Measurements from ENCODE around the gene MAGOH. TPM values are rescaled to one million over a fixed set of nuclear protein-coding genes. Genes with fewer than 3 reads are reported as not detected.

MAGOH gene
- total and polyA plus RNA-seq, 9 of the 15 experiments (the other 6 are each of a cell fraction or from before 2014, with no cell fraction given), result 102 to 342 (median 135) TPM

- no peak overlapping the region for H3K4me3 ChIP-seq
- peak; percentile 77 for TF ChIP-seq RBM22 (IDR thresholded peaks at IDR 0.05; ENCODE audit: low read depth, low read length, poor library complexity, severe bottlenecking)
- 0 out of 2 replicates have a peak, but pooled peaks have one; percentile 44 for TF ChIP-seq POLR2G (IDR thresholded peaks at IDR 0.05; ENCODE audit: low read depth, low read length)
- TF ChIP-seq PCBP1 (IDR thresholded peaks at IDR 0.05; ENCODE audit: low read depth, low read length, poor library complexity, severe bottlenecking), result no peak
- TF ChIP-seq ZBTB33 (CRISPR knock-in tag; IDR thresholded peaks at IDR 0.05), result peak; percentile 23
- TF ChIP-seq CBX1 (IDR thresholded peaks at IDR 0.05; ENCODE audit: low read depth), result no peak
- TF ChIP-seq, protein P1, sequence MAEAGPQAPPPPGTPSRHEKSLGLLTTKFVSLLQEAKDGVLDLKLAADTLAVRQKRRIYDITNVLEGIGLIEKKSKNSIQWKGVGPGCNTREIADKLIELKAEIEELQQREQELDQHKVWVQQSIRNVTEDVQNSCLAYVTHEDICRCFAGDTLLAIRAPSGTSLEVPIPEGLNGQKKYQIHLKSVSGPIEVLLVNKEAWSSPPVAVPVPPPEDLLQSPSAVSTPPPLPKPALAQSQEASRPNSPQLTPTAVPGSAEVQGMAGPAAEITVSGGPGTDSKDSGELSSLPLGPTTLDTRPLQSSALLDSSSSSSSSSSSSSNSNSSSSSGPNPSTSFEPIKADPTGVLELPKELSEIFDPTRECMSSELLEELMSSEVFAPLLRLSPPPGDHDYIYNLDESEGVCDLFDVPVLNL (CRISPR knock-in tag; IDR thresholded peaks at IDR 0.05; ENCODE audit: low read depth), result no peak
- intact Hi-C loops (cut with micrococcal nuclease) (no loop called here), in situ Hi-C loops (cut with MboI) (loop anchor here (5.0 kb wide), 1 partner anchor 115 kb away; no protein-coding TSS in a partner anchor)
- WGBS (ENCODE audit: insufficient coverage, low coverage, missing lambda C conversion rate), result 100% methylated on average over 8 of the region's 46 CpGs
- no peak overlapping the region for H3K4me2 ChIP-seq (ENCODE audit: insufficient read depth, low read length)
- H3K79me2 ChIP-seq (ENCODE audit: control insufficient read depth, insufficient read depth, low read length), result no peaks in the 10 kb centered on the region
- no peaks in the 10 kb centered on the region for H3K27me3 ChIP-seq (ENCODE audit: control insufficient read depth in 2 of 2, insufficient read depth in 2 of 2, low read length in 2 of 2)
- CTCF ChIA-PET (ENCODE audit: low intra/inter-chr PET ratio), result interaction anchor here (5.9 kb wide), 1 partner anchor 115 kb away, joined by 123 read pairs; no protein-coding TSS in a partner anchor
- H3K36me3 ChIP-seq (ENCODE audit: control insufficient read depth, insufficient read depth, low read length), result peaks cover 91% of the 10 kb centered on the region
- H3K4me1 ChIP-seq (replicated peaks in 1 of 2; ENCODE audit: control insufficient read depth in 2 of 2, insufficient read depth in 2 of 2, low read length in 2 of 2), result peaks cover 6% of the 10 kb centered on the region in 2 experiments; a peak in 2 of 5 replicates
- POLR2A ChIA-PET, result no interaction called here
- H4K20me1 ChIP-seq (replicated peaks; ENCODE audit: control insufficient read depth, insufficient read depth, low read length), result peaks cover 14% of the 10 kb centered on the region; the same call in 1 of the 2 replicates
- BruUV-seq (replicated peaks), result no TSS peak
- no peak overlapping the region for H3K27ac ChIP-seq (ENCODE audit: extremely low read depth, low read depth, low read length)
- no peak overlapping the region for H2AFZ ChIP-seq (ENCODE audit: low read depth, low read length)
- FAIRE-seq (no peak), ATAC-seq (no peak), DNase-seq (ENCODE audit: extremely low read depth in 1 of 4, low spot score in 3 of 4) (no peak)
- H3K9me1 ChIP-seq (ENCODE audit: control insufficient read depth, insufficient read depth, low read length), result peaks cover 3% of the 10 kb centered on the region
- no peaks in the 10 kb centered on the region for H3K9me3 ChIP-seq (replicated peaks; ENCODE audit: control insufficient read depth, insufficient read depth, low read depth, low read length)
- no peak overlapping the region for H3K9ac ChIP-seq (ENCODE audit: insufficient read depth in 1 of 2, low read depth in 2 of 2, low read length in 2 of 2)
Observed at GRCh38 chr1:53276902-53277281, 38.6 kb upstream of the MAGOH start.

All from K562 (cell line).